GM23338 (cell line): ENCODE data around the gene FASTKD1. TPM values are rescaled to one million over a fixed set of nuclear protein-coding genes. Genes with fewer than 3 reads are reported as not detected.

ENCODE experiments used
- ATAC-seq: fragments of 200-7000 bp; cut with Tn5 transposase; 3 replicates; pipeline ENCODE4 v1.9.1; 2020
- DNase-seq: peaks from one replicate; pipeline ENCODE4 v3.0.0-alpha.2; 2015; ENCODE audit warnings: low spot score
- H2AFZ ChIP-seq: fragments of 200-600 bp; sonication (generic); 2 replicates; pipeline ENCODE4 v1.8.0; 2016; ENCODE audit warnings: antibody characterized with exemption, mild to moderate bottlenecking, moderate library complexity
- H3F3A ChIP-seq: fragments of 200-600 bp; sonication (generic); replicated peaks from 2 replicates; pipeline ENCODE4 v1.8.0; 2017; ENCODE audit warnings: antibody characterized with exemption, mixed run types, low read depth
- H3K27ac ChIP-seq: fragments of 200-600 bp; sonication (generic); 2 replicates; pipeline ENCODE4 v1.6.1; 2016; ENCODE audit warnings: low read depth
- H3K27me3 ChIP-seq: fragments of 200-600 bp; sonication (generic); 2 replicates; pipeline ENCODE4 v1.8.0; 2016; ENCODE audit warnings: mild to moderate bottlenecking, mixed run types, moderate library complexity; ENCODE audit not compliant: insufficient read depth
- H3K36me3 ChIP-seq: fragments of 200-600 bp; sonication (generic); 2 replicates; pipeline ENCODE4 v1.8.0; 2016; ENCODE audit warnings: mild to moderate bottlenecking; ENCODE audit not compliant: insufficient read depth
- H3K4me1 ChIP-seq: fragments of 200-600 bp; sonication (generic); 2 replicates; pipeline ENCODE4 v1.8.0; 2016; ENCODE audit warnings: mild to moderate bottlenecking, moderate library complexity; ENCODE audit not compliant: insufficient read depth
- H3K4me2 ChIP-seq: fragments of 200-600 bp; sonication (generic); 2 replicates; pipeline ENCODE4 v1.7.1; 2017; ENCODE audit warnings: mixed run types
- H3K4me3 ChIP-seq: fragments of 200-600 bp; sonication (generic); 2 replicates; pipeline ENCODE4 v1.6.1; 2016; ENCODE audit warnings: mixed run types
- H3K79me2 ChIP-seq: fragments of 200-600 bp; sonication (generic); replicated peaks from 2 replicates; pipeline ENCODE4 v1.8.0; 2017; ENCODE audit warnings: mild to moderate bottlenecking; ENCODE audit not compliant: insufficient read depth
- H3K9me2 ChIP-seq: fragments of 200-600 bp; sonication (generic); 2 replicates; pipeline ENCODE4 v1.8.0; 2017; ENCODE audit not compliant: insufficient read depth
- H4K20me1 ChIP-seq: fragments of 200-600 bp; sonication (generic); replicated peaks from 2 replicates; pipeline ENCODE4 v1.8.0; 2017; ENCODE audit warnings: mild to moderate bottlenecking; ENCODE audit not compliant: insufficient read depth
- H3K27ac Mint-ChIP-seq: 2 replicates; pipeline ENCODE4 v1.8.0; 2020; ENCODE audit warnings: inconsistent platforms, mild to moderate bottlenecking, moderate library complexity, mixed read lengths
- H3K27me3 Mint-ChIP-seq: 3 replicates; pipeline ENCODE4 v1.8.0; 2022; ENCODE audit warnings: low read depth, mild to moderate bottlenecking, moderate library complexity, mixed read lengths, inconsistent platforms; ENCODE audit not compliant: insufficient read depth, poor library complexity
- H3K36me3 Mint-ChIP-seq: 3 replicates; pipeline ENCODE4 v1.8.0; 2021; ENCODE audit warnings: low read depth, mild to moderate bottlenecking, inconsistent platforms, moderate library complexity, mixed read lengths
- H3K4me1 Mint-ChIP-seq: 3 replicates; pipeline ENCODE4 v1.8.0; 2020; ENCODE audit warnings: mild to moderate bottlenecking, inconsistent platforms, mixed read lengths
- H3K4me3 Mint-ChIP-seq: 3 replicates; pipeline ENCODE4 v1.8.0; 2021; ENCODE audit warnings: moderate library complexity, mild to moderate bottlenecking, inconsistent platforms, mixed read lengths
- H3K9me3 Mint-ChIP-seq: 3 replicates; pipeline ENCODE4 v1.8.0; 2020; ENCODE audit warnings: moderate library complexity, mild to moderate bottlenecking, inconsistent platforms, mixed read lengths
- CREB1 ChIP-seq: fragments of 250-450 bp; sonication (Bioruptor Pico); IDR thresholded peaks from 2 replicates; pipeline ENCODE4 v1.5.0; 2020; ENCODE audit warnings: low read depth, mild to moderate bottlenecking, moderate library complexity
- ETS1 ChIP-seq: IDR thresholded peaks from 2 replicates; pipeline ENCODE4 v1.6.1; 2016; ENCODE audit warnings: antibody characterized with exemption
- EZH2 ChIP-seq: fragments of 200-600 bp; sonication (generic); IDR thresholded peaks from one replicate; pipeline ENCODE4 v1.8.0; 2017; ENCODE audit warnings: antibody characterized with exemption, mild to moderate bottlenecking, low read depth; ENCODE audit not compliant: unreplicated experiment
- EZH2phosphoT487 ChIP-seq: fragments of 200-600 bp; sonication (generic); IDR thresholded peaks from one replicate; pipeline ENCODE4 v1.8.1; 2018; ENCODE audit warnings: antibody characterized with exemption; ENCODE audit not compliant: unreplicated experiment
- JUNB ChIP-seq: IDR thresholded peaks from one replicate; pipeline ENCODE4 v1.6.1; 2016; ENCODE audit warnings: antibody characterized with exemption; ENCODE audit not compliant: unreplicated experiment
- NANOG ChIP-seq: IDR thresholded peaks from 2 replicates; pipeline ENCODE4 v1.6.1; 2016; ENCODE audit warnings: antibody characterized with exemption, borderline replicate concordance
- POLR2AphosphoS5 ChIP-seq: IDR thresholded peaks from 2 replicates; pipeline ENCODE4 v1.6.1; 2016; ENCODE audit warnings: antibody characterized with exemption, low read depth
- STAT1 ChIP-seq: IDR thresholded peaks from one replicate; pipeline ENCODE4 v1.6.1; 2016; ENCODE audit warnings: antibody characterized with exemption; ENCODE audit not compliant: unreplicated experiment
- ZNF114 ChIP-seq: fragments of 250-450 bp; sonication (Bioruptor Pico); IDR thresholded peaks from 2 replicates; pipeline ENCODE4 v1.5.0; 2020; ENCODE audit warnings: mild to moderate bottlenecking, moderate library complexity
- ZNF331 ChIP-seq: fragments of 250-450 bp; sonication (Bioruptor Pico); IDR thresholded peaks from 2 replicates; pipeline ENCODE4 v1.5.0; 2020; ENCODE audit warnings: low read depth, mild to moderate bottlenecking, moderate library complexity
- ZNF462 ChIP-seq: fragments of 250-450 bp; sonication (Bioruptor Pico); IDR thresholded peaks from 2 replicates; pipeline ENCODE4 v1.5.0; 2020; ENCODE audit warnings: mild to moderate bottlenecking, moderate library complexity
- polyA plus RNA-seq: library from polyadenylated mRNA; unstranded; fragments of >200 nt; fragmentation: Nextera tagmentation; extraction: Ambion mirVana; gene quantifications from 2 replicates; pipeline ENCODE4 v1.2.1, GENCODE V29; 2016
- total RNA-seq: library from RNA; depleted of rRNA; stranded (reverse); fragments of >200 nt; shearing (Covaris generic); gene quantifications from 2 replicates; pipeline ENCODE4 v1.2.3, GENCODE V29; 2014
- TF ChIP-seq, protein P1 (sequence below), 2 experiments: fragments of 200-600 bp in 1 of 2; sonication (generic) in 1 of 2; conservative IDR thresholded peaks; 2 replicates each; pipeline versions ENCODE4 v1.5.1 to v1.6.1; 2016 to 2017; ENCODE audit warnings: antibody characterized with exemption in 2 of 2, low read depth in 2 of 2, mild to moderate bottlenecking in 2 of 2, moderate library complexity in 1 of 2

FASTKD1 gene
- total and polyA plus RNA-seq, 2 experiments from 2014 or later: 49.0 to 53.3 TPM

GRCh38 chr2:169623235-169623634, 49.6 kb upstream of the FASTKD1 start (continued):
- TF ChIP-seq, protein P1, sequence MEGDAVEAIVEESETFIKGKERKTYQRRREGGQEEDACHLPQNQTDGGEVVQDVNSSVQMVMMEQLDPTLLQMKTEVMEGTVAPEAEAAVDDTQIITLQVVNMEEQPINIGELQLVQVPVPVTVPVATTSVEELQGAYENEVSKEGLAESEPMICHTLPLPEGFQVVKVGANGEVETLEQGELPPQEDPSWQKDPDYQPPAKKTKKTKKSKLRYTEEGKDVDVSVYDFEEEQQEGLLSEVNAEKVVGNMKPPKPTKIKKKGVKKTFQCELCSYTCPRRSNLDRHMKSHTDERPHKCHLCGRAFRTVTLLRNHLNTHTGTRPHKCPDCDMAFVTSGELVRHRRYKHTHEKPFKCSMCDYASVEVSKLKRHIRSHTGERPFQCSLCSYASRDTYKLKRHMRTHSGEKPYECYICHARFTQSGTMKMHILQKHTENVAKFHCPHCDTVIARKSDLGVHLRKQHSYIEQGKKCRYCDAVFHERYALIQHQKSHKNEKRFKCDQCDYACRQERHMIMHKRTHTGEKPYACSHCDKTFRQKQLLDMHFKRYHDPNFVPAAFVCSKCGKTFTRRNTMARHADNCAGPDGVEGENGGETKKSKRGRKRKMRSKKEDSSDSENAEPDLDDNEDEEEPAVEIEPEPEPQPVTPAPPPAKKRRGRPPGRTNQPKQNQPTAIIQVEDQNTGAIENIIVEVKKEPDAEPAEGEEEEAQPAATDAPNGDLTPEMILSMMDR (conservative IDR thresholded peaks at IDR 0.05; ENCODE audit: low read depth in 2 of 2): no peak
- TF ChIP-seq ETS1 (no peak), CREB1 (CRISPR knock-in tag) (no peak), ZNF331 (CRISPR knock-in tag) (no peak), STAT1 (no peak), NANOG (no peak)

- H4K20me1 ChIP-seq: peaks cover 11% of the 10 kb centered on the region
- no peaks in the 10 kb centered on the region; the same call in 2 of the 3 replicates for H3K9me3 Mint-ChIP-seq
- H3K27ac Mint-ChIP-seq: no peak overlapping the region
- H3F3A ChIP-seq: no peaks in the 10 kb centered on the region
- no peak overlapping the region for H2AFZ ChIP-seq
- H3K27me3 Mint-ChIP-seq: peaks cover 1% of the 10 kb centered on the region
- DNase-seq (no peak), ATAC-seq (no peak)
- no peaks in the 10 kb centered on the region for H3K4me1 Mint-ChIP-seq
- TF ChIP-seq ZNF462 (CRISPR knock-in tag) (no peak), JUNB (no peak), ZNF114 (CRISPR knock-in tag) (no peak), POLR2AphosphoS5 (no peak), EZH2 (no peak), NANOG (no peak), EZH2phosphoT487 (no peak), ETS1 (no peak)
- TF ChIP-seq, protein P1 (conservative IDR thresholded peaks at IDR 0.05; ENCODE audit: low read depth in 2 of 2): no peak
- peaks cover 52% of the 10 kb centered on the region for H3K79me2 ChIP-seq
- no peak overlapping the region for H3K4me2 ChIP-seq
- H3K36me3 Mint-ChIP-seq: peaks cover 45% of the 10 kb centered on the region
- H3K36me3 ChIP-seq: peaks cover 7% of the 10 kb centered on the region
- no peak overlapping the region for H3K27ac ChIP-seq
- no peaks in the 10 kb centered on the region for H3K27me3 ChIP-seq
- no peaks in the 10 kb centered on the region for H3K9me2 ChIP-seq
- H3K4me1 ChIP-seq: no peaks in the 10 kb centered on the region
- no peak overlapping the region for H3K4me3 ChIP-seq
- H3K4me3 Mint-ChIP-seq: no peak overlapping the region
Measured at GRCh38 chr2:169620509-169620908, 46.8 kb upstream of the FASTKD1 start.
